Left lung (tissue), 14 donors: ENCODE data around the gene HOXC6. TPM values are rescaled to one million over a fixed set of nuclear protein-coding genes. Genes with fewer than 3 reads are reported as not detected.

ENCODE experiments used
- ATAC-seq: fragments of 200-7000 bp; cut with Tn5 transposase; one replicate; pipeline ENCODE4 v1.9.1; 2020; ENCODE audit warnings: moderate library complexity
- DNase-seq, 4 donors: peaks; one replicate each; pipeline ENCODE4 v3.0.0-alpha.2; 2013 to 2020
- H3K27ac ChIP-seq, 2 donors: fragments of 200-600 bp; sonication (generic) in 1 of 2; one replicate each; pipeline versions ENCODE4 v1.5.0 to v1.8.0; 2020 to 2021
- H3K27me3 ChIP-seq, 2 donors: fragments of 200-600 bp; sonication (generic) in 1 of 2; one replicate each; pipeline versions ENCODE4 v1.5.0 to v1.8.0; 2020 to 2021
- H3K36me3 ChIP-seq, 2 donors: fragments of 200-600 bp; sonication (generic) in 1 of 2; one replicate each; pipeline versions ENCODE4 v1.5.0 to v1.8.0; 2020 to 2021
- H3K4me1 ChIP-seq, 2 donors: fragments of 200-600 bp; one replicate each; pipeline ENCODE4 v1.8.0; 2021
- H3K4me3 ChIP-seq, 2 donors: fragments of 200-600 bp; sonication (generic) in 1 of 2; one replicate each; pipeline versions ENCODE4 v1.5.0 to v1.8.0; 2020 to 2021; ENCODE audit warnings: mild to moderate bottlenecking in 1 of 2
- H3K9me3 ChIP-seq, 2 donors: fragments of 200-600 bp; sonication (generic) in 1 of 2; one replicate each; pipeline versions ENCODE4 v1.5.0 to v1.8.0; 2020 to 2021
- intact Hi-C, 2 donors: fragments of 100-400 bp; cut with DNase I; formaldehyde crosslinking; loops; one replicate each; pipeline versions ENCODE4 v1.11.2 to v1.14.2; 2022
- long read RNA-seq, 12 donors: library from polyadenylated mRNA in 2 of 12; unstranded in 2 of 12; transcript quantifications; one replicate each; pipeline ENCODE4 v2.0.0 and lab custom pipeline, GENCODE V29; 2019 to 2026
- polyA plus RNA-seq, 6 donors: library from polyadenylated mRNA; unstranded; fragments of 120-200 nt; gene quantifications; one replicate each; pipeline ENCODE4 v1.2.1, GENCODE V29; 2013; ENCODE audit not compliant: insufficient read length in 6 of 6
- total RNA-seq, 2 donors: library from RNA; stranded (reverse); fragmentation: NEBNext Ultra II Directional; extraction: Animal tissue kit (Norgen Biotek cat#: 25700); gene quantifications; one replicate each; pipeline ENCODE4 v1.2.1, GENCODE V29; 2021
- TF ChIP-seq, protein P1 (sequence below), 2 donors: fragments of 200-600 bp; sonication (generic) in 1 of 2; IDR thresholded peaks; one replicate each; pipeline versions ENCODE4 v1.5.0 to v1.8.0; 2021; ENCODE audit warnings: antibody characterized with exemption in 2 of 2
- donor health status: DM: no; HTN: yes; CAD: no.
- donor health status: DM: no; HTN: no; CAD: no.

The HOXC6 gene
- under 1 TPM; 0.93 to 0.97 TPM for total RNA-seq
- 1 to 10 TPM; 1.7 to 3.2 (median 2.5) TPM for polyA plus RNA-seq
- long read RNA-seq, donor 1, partial matches to known transcripts = 0 of 1 reads
- long read RNA-seq, donor 1, other reads (novel, unspliced or antisense) = 0 of 1 reads
- long read RNA-seq, donor 2 = 0 reads
- long read RNA-seq, donor 3, partial matches to known transcripts = 0 of 1 reads
- long read RNA-seq, donor 3, other reads (novel, unspliced or antisense) = 0 of 1 reads
- long read RNA-seq, donor 4 = 0 reads
- long read RNA-seq, donor 5 = 0 reads
- long read RNA-seq, donor 6, partial matches to known transcripts = 0 of 1 reads
- long read RNA-seq, donor 6, other reads (novel, unspliced or antisense) = 0 of 1 reads
- long read RNA-seq, donor 7 = 0 reads
- long read RNA-seq, donor 8, partial matches to known transcripts = 0 of 1 reads
- long read RNA-seq, donor 8, other reads (novel, unspliced or antisense) = 0 of 1 reads
- long read RNA-seq, donor 9 = 0 reads
- long read RNA-seq, donor 10 = 0 reads
- long read RNA-seq, donor 11, transcript HOXC6-202 (3 exons, 2,943 nt) = minor isoform, 5 of 51 reads
- long read RNA-seq, donor 11, transcript HOXC6-201 (2 exons, 1,733 nt) = major isoform, 46 of 51 reads
- long read RNA-seq, donor 11, partial matches to known transcripts = 0 of 51 reads
- long read RNA-seq, donor 11, other reads (novel, unspliced or antisense) = 0 of 51 reads
- long read RNA-seq, donor 12 = 0 reads

DNA sequence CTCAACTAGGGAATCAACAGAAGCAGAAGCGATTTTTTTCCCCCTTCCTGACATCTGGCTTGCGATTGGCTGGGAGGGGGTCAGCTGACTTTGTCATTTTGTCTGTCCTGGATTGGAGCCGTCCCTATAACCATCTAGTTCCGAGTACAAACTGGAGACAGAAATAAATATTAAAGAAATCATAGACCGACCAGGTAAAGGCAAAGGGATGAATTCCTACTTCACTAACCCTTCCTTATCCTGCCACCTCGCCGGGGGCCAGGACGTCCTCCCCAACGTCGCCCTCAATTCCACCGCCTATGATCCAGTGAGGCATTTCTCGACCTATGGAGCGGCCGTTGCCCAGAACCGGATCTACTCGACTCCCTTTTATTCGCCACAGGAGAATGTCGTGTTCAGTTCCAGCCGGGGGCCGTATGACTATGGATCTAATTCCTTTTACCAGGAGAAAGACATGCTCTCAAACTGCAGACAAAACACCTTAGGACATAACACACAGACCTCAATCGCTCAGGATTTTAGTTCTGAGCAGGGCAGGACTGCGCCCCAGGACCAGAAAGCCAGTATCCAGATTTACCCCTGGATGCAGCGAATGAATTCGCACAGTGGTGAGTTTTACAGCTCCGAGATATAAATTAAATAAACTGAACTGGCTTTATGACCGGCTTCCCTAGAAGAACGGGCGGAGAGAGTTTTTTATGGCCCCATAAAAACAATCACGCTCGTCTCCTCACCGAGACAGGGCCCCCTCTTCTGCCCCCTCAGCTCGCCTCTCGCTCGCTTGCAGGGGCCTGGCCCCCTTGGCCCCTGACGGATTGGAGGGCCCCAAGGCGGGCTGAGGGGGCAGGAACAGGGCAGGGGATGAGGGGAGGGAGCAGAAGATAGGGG, at the start of gene HOXC6:
TSS of gene HOXC6 (plus strand) at position 127 of the 888 bp plus-strand sequence. CDS start at position 209, 82 bp downstream.
- DNase-seq = no peak
- H3K4me1 ChIP-seq = peaks cover 0 to 9% of the 10 kb centered on the region in 2 donors
- H3K27ac ChIP-seq = no peak within 1 kb of the TSS
- H3K4me3 ChIP-seq = peak within 1 kb of the TSS in 1 of 2 donors; percentile 0
- TF ChIP-seq, protein P1, sequence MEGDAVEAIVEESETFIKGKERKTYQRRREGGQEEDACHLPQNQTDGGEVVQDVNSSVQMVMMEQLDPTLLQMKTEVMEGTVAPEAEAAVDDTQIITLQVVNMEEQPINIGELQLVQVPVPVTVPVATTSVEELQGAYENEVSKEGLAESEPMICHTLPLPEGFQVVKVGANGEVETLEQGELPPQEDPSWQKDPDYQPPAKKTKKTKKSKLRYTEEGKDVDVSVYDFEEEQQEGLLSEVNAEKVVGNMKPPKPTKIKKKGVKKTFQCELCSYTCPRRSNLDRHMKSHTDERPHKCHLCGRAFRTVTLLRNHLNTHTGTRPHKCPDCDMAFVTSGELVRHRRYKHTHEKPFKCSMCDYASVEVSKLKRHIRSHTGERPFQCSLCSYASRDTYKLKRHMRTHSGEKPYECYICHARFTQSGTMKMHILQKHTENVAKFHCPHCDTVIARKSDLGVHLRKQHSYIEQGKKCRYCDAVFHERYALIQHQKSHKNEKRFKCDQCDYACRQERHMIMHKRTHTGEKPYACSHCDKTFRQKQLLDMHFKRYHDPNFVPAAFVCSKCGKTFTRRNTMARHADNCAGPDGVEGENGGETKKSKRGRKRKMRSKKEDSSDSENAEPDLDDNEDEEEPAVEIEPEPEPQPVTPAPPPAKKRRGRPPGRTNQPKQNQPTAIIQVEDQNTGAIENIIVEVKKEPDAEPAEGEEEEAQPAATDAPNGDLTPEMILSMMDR (IDR thresholded peaks at IDR 0.05) = no peak
- no peaks in the 10 kb centered on the region for H3K36me3 ChIP-seq
- H3K27me3 ChIP-seq = peaks cover 92 to 100% of the 10 kb centered on the region in 2 donors
- no peak for ATAC-seq
- intact Hi-C loops = no loop called here
- H3K9me3 ChIP-seq = no peaks in the 10 kb centered on the region

DNA sequence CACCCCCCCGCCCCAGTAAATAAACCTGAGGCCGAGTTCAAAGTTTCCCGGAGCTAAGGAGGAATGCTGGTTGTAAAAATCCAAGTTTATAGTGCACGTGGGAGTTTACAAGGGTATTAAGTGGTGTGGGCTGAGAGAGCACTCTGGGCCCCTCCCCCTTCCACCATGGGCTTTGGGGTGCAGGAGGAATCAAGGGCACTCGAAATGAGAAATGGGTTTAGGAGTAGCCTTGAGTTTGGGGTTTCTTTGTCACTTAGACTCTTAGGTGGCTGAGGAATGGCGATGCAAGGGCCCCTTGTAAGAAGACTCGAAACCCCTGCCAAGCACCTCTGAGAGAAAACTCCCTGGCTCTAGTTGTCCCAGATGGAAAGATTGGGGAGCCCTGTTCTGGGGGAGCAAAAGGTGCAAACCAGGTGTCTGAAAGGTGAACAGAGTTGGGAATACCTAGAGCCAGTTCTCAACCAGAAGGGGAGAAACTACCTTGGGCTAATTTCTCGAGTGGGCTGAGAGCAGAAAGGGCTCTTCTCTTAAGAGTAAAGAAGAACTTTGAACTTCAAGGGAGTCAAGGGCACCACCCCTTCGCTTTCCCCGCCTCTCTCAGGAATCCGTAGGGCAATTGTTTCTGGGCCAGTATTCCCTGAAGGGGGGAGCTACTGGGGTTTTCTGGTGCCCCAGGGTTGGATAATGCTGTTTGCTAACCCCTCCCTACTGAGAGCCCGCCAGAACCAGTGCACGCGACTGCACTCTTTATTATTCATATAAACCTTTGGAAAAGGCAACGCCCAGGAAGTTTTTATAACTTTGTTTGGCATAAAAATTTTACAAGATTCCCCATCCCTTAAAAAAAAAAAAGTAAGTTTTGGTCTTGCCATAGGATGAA, 49.5 kb upstream of the HOXC6 start:
- intact Hi-C loops = no loop called here
- no peak overlapping the region for H3K4me3 ChIP-seq
- no peaks in the 10 kb centered on the region for H3K36me3 ChIP-seq
- DNase-seq (no peak), ATAC-seq (no peak)
- TF ChIP-seq, protein P1 (IDR thresholded peaks at IDR 0.05) = no peak
- peaks cover 0 to 17% of the 10 kb centered on the region in 2 donors for H3K4me1 ChIP-seq
- no peaks in the 10 kb centered on the region for H3K9me3 ChIP-seq
- no peak overlapping the region for H3K27ac ChIP-seq
- H3K27me3 ChIP-seq = peaks cover 96 to 100% of the 10 kb centered on the region in 2 donors

DNA sequence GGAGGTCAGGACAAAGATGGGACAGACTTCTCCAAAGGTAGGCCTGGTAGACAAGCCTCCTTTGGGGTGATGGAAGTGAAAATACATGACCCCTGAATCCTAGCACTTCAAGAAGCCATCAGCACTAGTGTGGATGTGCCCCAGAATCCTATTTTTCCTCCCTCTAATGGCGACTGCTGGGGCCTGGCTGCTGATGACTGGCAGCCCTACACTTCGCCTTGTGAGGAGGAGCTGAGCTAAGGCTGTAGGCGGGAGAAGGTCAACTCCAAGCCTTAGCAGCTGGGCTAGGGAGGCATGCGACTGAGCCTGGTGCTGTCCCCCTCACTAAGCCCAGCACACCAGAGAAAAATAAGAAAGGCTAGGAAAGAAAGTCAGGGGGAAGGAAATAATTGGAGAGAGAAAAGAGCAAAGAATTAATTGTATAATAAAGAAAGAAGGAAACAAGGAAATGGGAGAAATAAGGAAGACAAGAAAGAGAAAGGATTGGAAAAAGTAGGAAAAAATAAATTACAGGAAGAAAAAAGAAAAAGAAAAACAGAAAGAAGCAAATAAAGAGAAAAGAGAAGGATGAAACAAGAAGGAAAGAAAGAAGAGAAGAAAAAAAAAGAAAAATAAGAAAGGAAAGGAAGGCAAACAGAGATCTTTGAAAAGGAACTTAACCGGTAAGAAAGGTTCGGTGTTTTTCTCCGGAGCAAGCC, 48.0 kb upstream of the HOXC6 start:
- intact Hi-C loops = no loop called here
- Histone ChIP-seq H3K27ac (no peak overlapping the region), H3K4me3 (no peak overlapping the region), H3K27me3 (peaks cover 93 to 100% of the 10 kb centered on the region in 2 donors), H3K36me3 (no peaks in the 10 kb centered on the region), H3K9me3 (no peaks in the 10 kb centered on the region), H3K4me1 (peaks cover 0 to 8% of the 10 kb centered on the region in 2 donors)
- DNase-seq (no peak), ATAC-seq (no peak)
- TF ChIP-seq, protein P1 (IDR thresholded peaks at IDR 0.05) = no peak

DNA sequence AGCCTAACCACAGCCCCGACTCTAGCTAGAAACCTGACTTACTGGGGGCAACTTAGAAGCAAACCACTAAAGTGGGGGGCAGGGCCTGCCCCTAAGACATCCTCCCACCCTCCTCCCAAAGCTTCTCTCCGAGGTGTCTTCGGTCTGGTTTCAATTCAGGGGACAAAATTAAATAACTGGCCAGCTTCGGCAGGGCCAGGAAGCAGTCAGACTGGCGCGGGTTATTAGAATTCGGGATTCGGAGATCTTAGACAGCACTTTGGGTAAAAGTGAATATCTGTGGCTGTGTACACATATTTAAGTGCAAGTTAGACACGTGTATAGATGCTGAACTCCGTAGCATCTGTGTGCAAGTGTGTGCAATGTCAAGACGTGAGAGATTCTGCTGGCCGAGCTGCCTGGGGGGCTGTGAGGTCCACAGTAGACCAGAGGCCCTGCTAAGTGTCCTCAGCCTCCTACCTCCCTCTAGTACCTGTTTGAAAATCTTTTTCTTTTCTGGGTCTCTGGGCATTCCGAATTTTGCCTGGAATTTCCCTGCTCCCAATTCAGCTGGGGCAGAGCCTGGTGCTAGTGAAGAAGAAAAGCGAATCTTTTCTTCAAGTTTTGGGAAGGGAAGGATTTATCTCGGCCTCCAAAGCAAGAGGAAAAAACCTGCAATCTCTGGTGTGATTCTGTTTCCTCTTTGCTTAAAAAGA, 47.3 kb upstream of the HOXC6 start:
- TF ChIP-seq, protein P1 (IDR thresholded peaks at IDR 0.05) = no peak
- H3K4me3 ChIP-seq = no peak overlapping the region
- peaks cover 0 to 9% of the 10 kb centered on the region in 2 donors for H3K4me1 ChIP-seq
- H3K27me3 ChIP-seq = peaks cover 93 to 100% of the 10 kb centered on the region in 2 donors
- intact Hi-C loops = no loop called here
- H3K27ac ChIP-seq = no peak overlapping the region
- H3K9me3 ChIP-seq = no peaks in the 10 kb centered on the region
- DNase-seq (no peak), ATAC-seq (no peak)
- no peaks in the 10 kb centered on the region for H3K36me3 ChIP-seq
